ENCODE results near the gene RBMS1. TPM values are rescaled to one million over a fixed set of nuclear protein-coding genes. Genes with fewer than 3 reads are reported as not detected.

Gene RBMS1
- total and polyA plus RNA-seq, 2 experiments from 2014 or later, result 55.5 to 94.8 TPM

DNA sequence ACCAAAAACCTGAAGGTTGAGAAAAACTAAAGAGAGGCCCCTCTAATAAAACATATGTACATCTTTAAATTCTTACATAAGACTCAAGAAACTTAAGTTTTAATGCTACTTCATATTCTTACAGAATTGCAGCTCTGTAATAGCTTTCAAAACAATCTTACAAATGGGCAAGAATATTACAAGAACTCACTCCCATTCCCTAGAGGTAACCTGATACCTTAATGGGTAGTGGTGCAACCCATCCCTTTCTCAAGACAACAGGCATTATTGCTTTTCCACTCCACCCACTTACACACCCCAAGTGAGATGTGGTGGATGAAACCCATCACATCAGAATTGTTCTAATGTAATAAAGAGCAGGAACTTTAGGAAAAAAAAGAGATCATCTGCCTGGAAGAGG is 103.7 kb downstream of the RBMS1 start:
- no peaks in the 10 kb centered on the region; the same call in 2 of the 3 replicates for H3K36me3 Mint-ChIP-seq (ENCODE audit: low read depth)
- Histone ChIP-seq H3K9me2 (ENCODE audit: insufficient read depth) (no peaks in the 10 kb centered on the region), H2AFZ (no peak overlapping the region), H3K27ac (ENCODE audit: low read depth) (no peak overlapping the region), H3K36me3 (ENCODE audit: insufficient read depth) (no peaks in the 10 kb centered on the region), H3K4me3 (no peak overlapping the region), H3F3A (replicated peaks; ENCODE audit: low read depth) (no peaks in the 10 kb centered on the region), H3K79me2 (replicated peaks; ENCODE audit: insufficient read depth) (peaks cover 99% of the 10 kb centered on the region), H3K4me2 (peak overlapping the region; percentile 8), H3K4me1 (ENCODE audit: insufficient read depth) (peaks cover 61% of the 10 kb centered on the region), H3K27me3 (ENCODE audit: insufficient read depth) (no peaks in the 10 kb centered on the region), H4K20me1 (replicated peaks; ENCODE audit: insufficient read depth) (peaks cover 25% of the 10 kb centered on the region; the same call in 1 of the 2 replicates)
- no peaks in the 10 kb centered on the region for H3K9me3 Mint-ChIP-seq
- H3K4me1 Mint-ChIP-seq, result peaks cover 58% of the 10 kb centered on the region
- peaks cover 4% of the 10 kb centered on the region for H3K27me3 Mint-ChIP-seq (ENCODE audit: insufficient read depth, low read depth, poor library complexity)
- TF ChIP-seq ZNF331 (CRISPR knock-in tag; IDR thresholded peaks at IDR 0.05; ENCODE audit: low read depth), result no peak
- no peak for TF ChIP-seq EZH2 (IDR thresholded peaks at IDR 0.05; ENCODE audit: low read depth, unreplicated experiment)
- TF ChIP-seq EZH2phosphoT487 (IDR thresholded peaks at IDR 0.05; ENCODE audit: unreplicated experiment), result no peak
- TF ChIP-seq, protein P1, sequence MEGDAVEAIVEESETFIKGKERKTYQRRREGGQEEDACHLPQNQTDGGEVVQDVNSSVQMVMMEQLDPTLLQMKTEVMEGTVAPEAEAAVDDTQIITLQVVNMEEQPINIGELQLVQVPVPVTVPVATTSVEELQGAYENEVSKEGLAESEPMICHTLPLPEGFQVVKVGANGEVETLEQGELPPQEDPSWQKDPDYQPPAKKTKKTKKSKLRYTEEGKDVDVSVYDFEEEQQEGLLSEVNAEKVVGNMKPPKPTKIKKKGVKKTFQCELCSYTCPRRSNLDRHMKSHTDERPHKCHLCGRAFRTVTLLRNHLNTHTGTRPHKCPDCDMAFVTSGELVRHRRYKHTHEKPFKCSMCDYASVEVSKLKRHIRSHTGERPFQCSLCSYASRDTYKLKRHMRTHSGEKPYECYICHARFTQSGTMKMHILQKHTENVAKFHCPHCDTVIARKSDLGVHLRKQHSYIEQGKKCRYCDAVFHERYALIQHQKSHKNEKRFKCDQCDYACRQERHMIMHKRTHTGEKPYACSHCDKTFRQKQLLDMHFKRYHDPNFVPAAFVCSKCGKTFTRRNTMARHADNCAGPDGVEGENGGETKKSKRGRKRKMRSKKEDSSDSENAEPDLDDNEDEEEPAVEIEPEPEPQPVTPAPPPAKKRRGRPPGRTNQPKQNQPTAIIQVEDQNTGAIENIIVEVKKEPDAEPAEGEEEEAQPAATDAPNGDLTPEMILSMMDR (conservative IDR thresholded peaks at IDR 0.05; ENCODE audit: low read depth in 2 of 2), result no peak
- TF ChIP-seq ZNF114 (CRISPR knock-in tag; IDR thresholded peaks at IDR 0.05), result no peak
- TF ChIP-seq JUNB (IDR thresholded peaks at IDR 0.05; ENCODE audit: unreplicated experiment), result no peak
- TF ChIP-seq, protein P2, sequence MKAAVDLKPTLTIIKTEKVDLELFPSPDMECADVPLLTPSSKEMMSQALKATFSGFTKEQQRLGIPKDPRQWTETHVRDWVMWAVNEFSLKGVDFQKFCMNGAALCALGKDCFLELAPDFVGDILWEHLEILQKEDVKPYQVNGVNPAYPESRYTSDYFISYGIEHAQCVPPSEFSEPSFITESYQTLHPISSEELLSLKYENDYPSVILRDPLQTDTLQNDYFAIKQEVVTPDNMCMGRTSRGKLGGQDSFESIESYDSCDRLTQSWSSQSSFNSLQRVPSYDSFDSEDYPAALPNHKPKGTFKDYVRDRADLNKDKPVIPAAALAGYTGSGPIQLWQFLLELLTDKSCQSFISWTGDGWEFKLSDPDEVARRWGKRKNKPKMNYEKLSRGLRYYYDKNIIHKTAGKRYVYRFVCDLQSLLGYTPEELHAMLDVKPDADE (IDR thresholded peaks at IDR 0.05), result no peak
- TF ChIP-seq NANOG (IDR thresholded peaks at IDR 0.05; ENCODE audit: borderline replicate concordance), result no peak
- no peak for TF ChIP-seq POLR2AphosphoS5 (IDR thresholded peaks at IDR 0.05; ENCODE audit: low read depth)
- TF ChIP-seq STAT1 (IDR thresholded peaks at IDR 0.05; ENCODE audit: unreplicated experiment), result no peak
- no peak for TF ChIP-seq CREB1 (CRISPR knock-in tag; IDR thresholded peaks at IDR 0.05; ENCODE audit: low read depth)
- TF ChIP-seq, protein P3, sequence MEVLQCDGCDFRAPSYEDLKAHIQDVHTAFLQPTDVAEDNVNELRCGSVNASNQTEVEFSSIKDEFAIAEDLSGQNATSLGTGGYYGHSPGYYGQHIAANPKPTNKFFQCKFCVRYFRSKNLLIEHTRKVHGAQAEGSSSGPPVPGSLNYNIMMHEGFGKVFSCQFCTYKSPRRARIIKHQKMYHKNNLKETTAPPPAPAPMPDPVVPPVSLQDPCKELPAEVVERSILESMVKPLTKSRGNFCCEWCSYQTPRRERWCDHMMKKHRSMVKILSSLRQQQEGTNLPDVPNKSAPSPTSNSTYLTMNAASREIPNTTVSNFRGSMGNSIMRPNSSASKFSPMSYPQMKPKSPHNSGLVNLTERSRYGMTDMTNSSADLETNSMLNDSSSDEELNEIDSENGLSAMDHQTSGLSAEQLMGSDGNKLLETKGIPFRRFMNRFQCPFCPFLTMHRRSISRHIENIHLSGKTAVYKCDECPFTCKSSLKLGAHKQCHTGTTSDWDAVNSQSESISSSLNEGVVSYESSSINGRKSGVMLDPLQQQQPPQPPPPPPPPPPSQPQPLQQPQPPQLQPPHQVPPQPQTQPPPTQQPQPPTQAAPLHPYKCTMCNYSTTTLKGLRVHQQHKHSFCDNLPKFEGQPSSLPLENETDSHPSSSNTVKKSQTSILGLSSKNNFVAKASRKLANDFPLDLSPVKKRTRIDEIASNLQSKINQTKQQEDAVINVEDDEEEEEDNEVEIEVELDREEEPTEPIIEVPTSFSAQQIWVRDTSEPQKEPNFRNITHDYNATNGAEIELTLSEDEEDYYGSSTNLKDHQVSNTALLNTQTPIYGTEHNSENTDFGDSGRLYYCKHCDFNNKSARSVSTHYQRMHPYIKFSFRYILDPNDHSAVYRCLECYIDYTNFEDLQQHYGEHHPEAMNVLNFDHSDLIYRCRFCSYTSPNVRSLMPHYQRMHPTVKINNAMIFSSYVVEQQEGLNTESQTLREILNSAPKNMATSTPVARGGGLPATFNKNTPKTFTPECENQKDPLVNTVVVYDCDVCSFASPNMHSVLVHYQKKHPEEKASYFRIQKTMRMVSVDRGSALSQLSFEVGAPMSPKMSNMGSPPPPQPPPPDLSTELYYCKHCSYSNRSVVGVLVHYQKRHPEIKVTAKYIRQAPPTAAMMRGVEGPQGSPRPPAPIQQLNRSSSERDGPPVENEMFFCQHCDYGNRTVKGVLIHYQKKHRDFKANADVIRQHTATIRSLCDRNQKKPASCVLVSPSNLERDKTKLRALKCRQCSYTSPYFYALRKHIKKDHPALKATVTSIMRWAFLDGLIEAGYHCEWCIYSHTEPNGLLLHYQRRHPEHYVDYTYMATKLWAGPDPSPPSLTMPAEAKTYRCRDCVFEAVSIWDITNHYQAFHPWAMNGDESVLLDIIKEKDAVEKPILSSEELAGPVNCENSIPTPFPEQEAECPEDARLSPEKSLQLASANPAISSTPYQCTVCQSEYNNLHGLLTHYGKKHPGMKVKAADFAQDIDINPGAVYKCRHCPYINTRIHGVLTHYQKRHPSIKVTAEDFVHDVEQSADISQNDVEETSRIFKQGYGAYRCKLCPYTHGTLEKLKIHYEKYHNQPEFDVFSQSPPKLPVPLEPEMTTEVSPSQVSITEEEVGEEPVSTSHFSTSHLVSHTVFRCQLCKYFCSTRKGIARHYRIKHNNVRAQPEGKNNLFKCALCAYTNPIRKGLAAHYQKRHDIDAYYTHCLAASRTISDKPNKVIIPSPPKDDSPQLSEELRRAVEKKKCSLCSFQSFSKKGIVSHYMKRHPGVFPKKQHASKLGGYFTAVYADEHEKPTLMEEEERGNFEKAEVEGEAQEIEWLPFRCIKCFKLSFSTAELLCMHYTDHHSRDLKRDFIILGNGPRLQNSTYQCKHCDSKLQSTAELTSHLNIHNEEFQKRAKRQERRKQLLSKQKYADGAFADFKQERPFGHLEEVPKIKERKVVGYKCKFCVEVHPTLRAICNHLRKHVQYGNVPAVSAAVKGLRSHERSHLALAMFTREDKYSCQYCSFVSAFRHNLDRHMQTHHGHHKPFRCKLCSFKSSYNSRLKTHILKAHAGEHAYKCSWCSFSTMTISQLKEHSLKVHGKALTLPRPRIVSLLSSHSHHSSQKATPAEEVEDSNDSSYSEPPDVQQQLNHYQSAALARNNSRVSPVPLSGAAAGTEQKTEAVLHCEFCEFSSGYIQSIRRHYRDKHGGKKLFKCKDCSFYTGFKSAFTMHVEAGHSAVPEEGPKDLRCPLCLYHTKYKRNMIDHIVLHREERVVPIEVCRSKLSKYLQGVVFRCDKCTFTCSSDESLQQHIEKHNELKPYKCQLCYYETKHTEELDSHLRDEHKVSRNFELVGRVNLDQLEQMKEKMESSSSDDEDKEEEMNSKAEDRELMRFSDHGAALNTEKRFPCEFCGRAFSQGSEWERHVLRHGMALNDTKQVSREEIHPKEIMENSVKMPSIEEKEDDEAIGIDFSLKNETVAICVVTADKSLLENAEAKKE (CRISPR knock-in tag; IDR thresholded peaks at IDR 0.05), result no peak
- TF ChIP-seq, protein P4, sequence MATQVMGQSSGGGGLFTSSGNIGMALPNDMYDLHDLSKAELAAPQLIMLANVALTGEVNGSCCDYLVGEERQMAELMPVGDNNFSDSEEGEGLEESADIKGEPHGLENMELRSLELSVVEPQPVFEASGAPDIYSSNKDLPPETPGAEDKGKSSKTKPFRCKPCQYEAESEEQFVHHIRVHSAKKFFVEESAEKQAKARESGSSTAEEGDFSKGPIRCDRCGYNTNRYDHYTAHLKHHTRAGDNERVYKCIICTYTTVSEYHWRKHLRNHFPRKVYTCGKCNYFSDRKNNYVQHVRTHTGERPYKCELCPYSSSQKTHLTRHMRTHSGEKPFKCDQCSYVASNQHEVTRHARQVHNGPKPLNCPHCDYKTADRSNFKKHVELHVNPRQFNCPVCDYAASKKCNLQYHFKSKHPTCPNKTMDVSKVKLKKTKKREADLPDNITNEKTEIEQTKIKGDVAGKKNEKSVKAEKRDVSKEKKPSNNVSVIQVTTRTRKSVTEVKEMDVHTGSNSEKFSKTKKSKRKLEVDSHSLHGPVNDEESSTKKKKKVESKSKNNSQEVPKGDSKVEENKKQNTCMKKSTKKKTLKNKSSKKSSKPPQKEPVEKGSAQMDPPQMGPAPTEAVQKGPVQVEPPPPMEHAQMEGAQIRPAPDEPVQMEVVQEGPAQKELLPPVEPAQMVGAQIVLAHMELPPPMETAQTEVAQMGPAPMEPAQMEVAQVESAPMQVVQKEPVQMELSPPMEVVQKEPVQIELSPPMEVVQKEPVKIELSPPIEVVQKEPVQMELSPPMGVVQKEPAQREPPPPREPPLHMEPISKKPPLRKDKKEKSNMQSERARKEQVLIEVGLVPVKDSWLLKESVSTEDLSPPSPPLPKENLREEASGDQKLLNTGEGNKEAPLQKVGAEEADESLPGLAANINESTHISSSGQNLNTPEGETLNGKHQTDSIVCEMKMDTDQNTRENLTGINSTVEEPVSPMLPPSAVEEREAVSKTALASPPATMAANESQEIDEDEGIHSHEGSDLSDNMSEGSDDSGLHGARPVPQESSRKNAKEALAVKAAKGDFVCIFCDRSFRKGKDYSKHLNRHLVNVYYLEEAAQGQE (IDR thresholded peaks at IDR 0.05; ENCODE audit: unreplicated experiment), result no peak
- ATAC-seq, result no peak
- no peak overlapping the region for H3K4me3 Mint-ChIP-seq
- no peak for DNase-seq (ENCODE audit: low spot score)
- H3K27ac Mint-ChIP-seq, result no peak overlapping the region

Data from GM23338 (cell line).